Osteocyte (in vitro differentiated cells): Measurements from ENCODE around the gene PLEKHA6. TPM values are rescaled to one million over a fixed set of nuclear protein-coding genes. Genes with fewer than 3 reads are reported as not detected.

Experiments used
- DNase-seq: peaks from one replicate; pipeline ENCODE4 v3.0.0; 2021; ENCODE audit warnings: mixed read lengths; ENCODE audit not compliant: unreplicated experiment; ENCODE audit errors: extremely low spot score
- H3K27ac Mint-ChIP-seq: one replicate; pipeline ENCODE4 v1.8.0; 2021; ENCODE audit warnings: mild to moderate bottlenecking, mixed read lengths; ENCODE audit not compliant: unreplicated experiment
- H3K27me3 Mint-ChIP-seq: one replicate; pipeline ENCODE4 v1.8.0; 2021; ENCODE audit warnings: mixed read lengths; ENCODE audit not compliant: unreplicated experiment
- H3K36me3 Mint-ChIP-seq: one replicate; pipeline ENCODE4 v1.8.0; 2021; ENCODE audit warnings: mixed read lengths; ENCODE audit not compliant: unreplicated experiment
- H3K4me1 Mint-ChIP-seq: one replicate; pipeline ENCODE4 v1.8.0; 2021; ENCODE audit warnings: mixed read lengths; ENCODE audit not compliant: unreplicated experiment
- H3K4me3 Mint-ChIP-seq: one replicate; pipeline ENCODE4 v1.8.0; 2021; ENCODE audit warnings: mild to moderate bottlenecking, moderate library complexity, mixed read lengths; ENCODE audit not compliant: unreplicated experiment
- H3K9me3 Mint-ChIP-seq: one replicate; pipeline ENCODE4 v1.8.0; 2021; ENCODE audit warnings: mixed read lengths; ENCODE audit not compliant: unreplicated experiment
- CTCF ChIP-seq: fragments of 200-600 bp; sonication (generic); IDR thresholded peaks from 2 replicates; pipeline ENCODE4 v1.5.0; 2021; ENCODE audit warnings: antibody characterized with exemption, mild to moderate bottlenecking, moderate library complexity
- total RNA-seq: library from RNA; stranded (reverse); gene quantifications from 2 replicates; pipeline ENCODE4 v1.2.1, GENCODE V29; 2021

The PLEKHA6 gene
- total RNA-seq, 1 donor from 2014 or later, result 0.24 TPM

DNA sequence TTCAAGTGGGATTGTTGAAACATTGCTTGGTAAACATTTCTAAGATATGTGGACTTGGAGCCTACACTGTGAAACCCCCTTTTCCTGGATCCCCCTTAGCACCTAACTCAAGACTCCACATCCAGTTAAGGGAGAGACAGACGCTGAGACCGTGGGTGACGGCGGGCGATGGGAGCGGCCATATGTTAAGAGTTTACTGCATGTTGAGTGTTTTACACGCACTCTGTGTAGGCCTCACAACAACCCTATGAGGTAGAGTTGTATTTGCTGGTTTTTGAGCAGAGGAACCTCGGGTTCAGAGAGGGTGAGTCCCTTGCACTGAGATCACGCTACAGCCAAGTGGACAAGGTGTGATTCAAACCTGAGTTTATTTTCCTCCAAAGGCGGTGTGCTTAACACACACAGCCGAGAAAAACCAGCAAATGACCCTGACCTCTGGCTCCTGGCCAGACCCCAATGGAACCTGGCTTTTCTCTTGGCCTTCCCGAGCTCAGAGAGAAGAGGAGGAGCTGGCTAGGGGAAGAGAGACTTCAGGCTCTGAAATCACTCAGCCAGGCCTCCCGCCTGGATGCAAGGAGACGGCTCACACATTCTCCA, 99.0 kb downstream of the PLEKHA6 start:
- no peak for DNase-seq
- H3K4me3 Mint-ChIP-seq, result no peak overlapping the region
- H3K27ac Mint-ChIP-seq, result no peak overlapping the region
- H3K4me1 Mint-ChIP-seq, result peaks cover 13% of the 10 kb centered on the region
- H3K36me3 Mint-ChIP-seq, result no peaks in the 10 kb centered on the region
- no peaks in the 10 kb centered on the region for H3K9me3 Mint-ChIP-seq
- no peak for TF ChIP-seq CTCF
- H3K27me3 Mint-ChIP-seq, result peaks cover 23% of the 10 kb centered on the region

DNA sequence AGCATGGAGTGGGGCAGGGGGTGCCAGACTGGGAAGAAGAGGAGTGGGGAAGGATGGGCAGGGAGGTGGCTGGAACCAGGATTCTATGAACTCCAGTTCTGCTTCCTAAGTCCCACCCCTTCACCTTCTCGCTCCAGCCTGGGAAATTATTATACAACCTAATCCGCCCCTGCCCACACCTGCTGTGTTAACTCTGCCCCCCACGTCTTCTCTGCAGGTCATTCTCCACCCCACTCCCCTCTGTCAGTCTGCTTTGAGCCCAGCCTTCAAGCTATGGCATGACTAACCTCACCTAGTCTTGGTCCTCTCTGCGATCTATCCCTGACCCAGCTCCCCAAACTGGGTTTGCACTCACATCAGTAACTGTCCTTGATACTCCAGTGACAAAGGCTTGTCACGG, 99.9 kb downstream of the PLEKHA6 start:
- Mint-ChIP-seq H3K36me3 (no peaks in the 10 kb centered on the region), H3K27me3 (peaks cover 18% of the 10 kb centered on the region), H3K27ac (no peak overlapping the region), H3K4me1 (peaks cover 20% of the 10 kb centered on the region), H3K9me3 (no peaks in the 10 kb centered on the region), H3K4me3 (no peak overlapping the region)
- DNase-seq, result no peak
- TF ChIP-seq CTCF, result no peak

DNA sequence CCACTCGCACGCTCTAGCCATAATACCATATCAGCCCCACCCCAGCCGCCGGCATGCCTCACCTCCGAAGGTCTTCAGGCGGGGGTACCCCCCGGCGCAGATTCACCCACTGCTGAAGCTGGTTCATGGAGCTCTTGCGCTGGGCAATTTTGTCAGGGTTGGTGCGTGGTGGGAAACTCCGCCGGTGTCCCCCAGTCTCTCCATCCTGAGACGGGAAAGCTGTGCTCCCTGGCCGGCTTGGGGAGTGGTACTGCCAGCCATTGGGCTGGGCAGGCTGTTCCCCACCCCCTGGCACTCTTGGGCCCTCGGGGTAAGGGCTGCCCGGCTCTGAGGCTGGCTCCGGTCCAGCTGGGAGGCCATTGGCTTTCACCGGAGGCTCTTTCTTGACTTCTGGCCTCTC, 100.5 kb downstream of the PLEKHA6 start:
- H3K36me3 Mint-ChIP-seq, result no peaks in the 10 kb centered on the region
- no peaks in the 10 kb centered on the region for H3K9me3 Mint-ChIP-seq
- TF ChIP-seq CTCF, result no peak
- H3K4me1 Mint-ChIP-seq, result peaks cover 20% of the 10 kb centered on the region
- no peak overlapping the region for H3K4me3 Mint-ChIP-seq
- no peak for DNase-seq
- peaks cover 16% of the 10 kb centered on the region for H3K27me3 Mint-ChIP-seq
- no peak overlapping the region for H3K27ac Mint-ChIP-seq

- TF ChIP-seq CTCF, result peak; percentile 59
- Mint-ChIP-seq H3K27me3 (peaks cover 12% of the 10 kb centered on the region), H3K9me3 (no peaks in the 10 kb centered on the region), H3K4me3 (no peak overlapping the region), H3K4me1 (peaks cover 18% of the 10 kb centered on the region), H3K36me3 (no peaks in the 10 kb centered on the region), H3K27ac (no peak overlapping the region)
- DNase-seq, result no peak
Observed at GRCh38 chr1:204258213-204259115, 101.3 kb downstream of the PLEKHA6 start.

DNA sequence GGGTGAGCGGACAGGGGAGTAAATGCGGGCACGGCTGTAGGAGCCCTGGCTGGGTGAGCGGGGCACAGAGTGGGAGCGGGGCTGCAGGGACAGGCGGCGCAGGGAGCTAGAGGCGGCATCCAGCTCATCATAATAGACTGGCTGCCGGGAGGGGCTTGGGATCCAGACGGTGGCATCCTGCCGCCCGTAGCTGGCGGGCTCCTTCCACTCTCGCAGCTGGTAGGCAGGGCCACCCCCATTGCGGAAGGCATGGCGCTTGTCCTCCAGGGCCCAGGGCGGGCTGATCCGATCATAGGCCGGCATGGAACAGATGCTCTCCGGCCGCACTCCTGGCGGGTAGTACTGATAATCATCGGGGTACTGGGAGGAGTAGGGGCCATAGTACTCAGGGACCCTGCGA, 102.3 kb downstream of the PLEKHA6 start:
- no peak overlapping the region for H3K4me3 Mint-ChIP-seq
- no peak for TF ChIP-seq CTCF
- H3K27ac Mint-ChIP-seq, result no peak overlapping the region
- no peak for DNase-seq
- peaks cover 18% of the 10 kb centered on the region for H3K4me1 Mint-ChIP-seq
- no peaks in the 10 kb centered on the region for H3K9me3 Mint-ChIP-seq
- H3K27me3 Mint-ChIP-seq, result peaks cover 5% of the 10 kb centered on the region
- H3K36me3 Mint-ChIP-seq, result no peaks in the 10 kb centered on the region
